Adrenal gland (tissue), 5 donors: ENCODE results near the gene ARID4B.

Experiments
- CTCF ChIP-seq, 6 experiments: fragments of 450-650 bp in 4 of 6; fragments of 200-600 bp in 2 of 6; sonication (generic) in 1 of 6; IDR thresholded peaks; 1 replicate in 5 of 6; 2 replicates in 1 of 6; pipeline versions ENCODE4 v1.5.1 to v1.8.0; 2016 to 2021; ENCODE audit warnings: antibody characterized with exemption in 6 of 6, mild to moderate bottlenecking in 2 of 6, moderate library complexity in 1 of 6
- POLR2A ChIP-seq, 2 donors: fragments of 450-650 bp; IDR thresholded peaks; one replicate each; pipeline ENCODE4 v1.6.1; 2017; ENCODE audit warnings: antibody characterized with exemption in 2 of 2, mild to moderate bottlenecking in 2 of 2, moderate library complexity in 1 of 2
- donor health status: DM: no; HTN: no; CAD: no.

- TF ChIP-seq CTCF (IDR thresholded peaks at IDR 0.05) (no peak), POLR2A (IDR thresholded peaks at IDR 0.05) (no peak)
Observed at GRCh38 chr1:235315735-235316134, 12.2 kb downstream of the ARID4B start.
